KMS-11 (cell line): Measurements from ENCODE around the gene TSC22D4.
A peak's percentile ranks its signal among the peaks of the same experiment; 100 is the strongest.

Source experiments
- H2AFZ ChIP-seq: fragments of 200-600 bp; sonication (generic); 2 replicates; pipeline ENCODE4 v1.6.1; 2016; ENCODE audit warnings: antibody characterized with exemption, mixed run types, low read depth
- H3K27ac ChIP-seq: fragments of 200-600 bp; sonication (generic); 2 replicates; pipeline ENCODE4 v1.6.1; 2016; ENCODE audit warnings: mild to moderate bottlenecking, mixed run types
- H3K27me3 ChIP-seq: fragments of 200-600 bp; sonication (generic); 2 replicates; pipeline ENCODE4 v1.6.1; 2017; ENCODE audit warnings: mild to moderate bottlenecking, low read depth, mixed run types, moderate library complexity; ENCODE audit not compliant: insufficient read depth
- H3K36me3 ChIP-seq: fragments of 200-600 bp; sonication (generic); 2 replicates; pipeline ENCODE4 v1.6.1; 2017; ENCODE audit warnings: mild to moderate bottlenecking, mixed run types; ENCODE audit not compliant: insufficient read depth
- H3K4me1 ChIP-seq: fragments of 200-600 bp; sonication (generic); 2 replicates; pipeline ENCODE4 v1.6.1; 2016; ENCODE audit warnings: mild to moderate bottlenecking, low read depth, mixed run types; ENCODE audit not compliant: poor library complexity, severe bottlenecking
- H3K4me2 ChIP-seq: fragments of 200-600 bp; sonication (generic); 2 replicates; pipeline ENCODE4 v1.7.0; 2016; ENCODE audit warnings: mild to moderate bottlenecking, mixed run types
- H3K4me3 ChIP-seq: fragments of 200-600 bp; sonication (generic); IDR thresholded peaks from 2 replicates; pipeline ENCODE4 v1.6.1; 2017; ENCODE audit warnings: low read depth, low read length, mixed read lengths; ENCODE audit not compliant: insufficient read depth
- H3K79me2 ChIP-seq: fragments of 200-600 bp; sonication (generic); 2 replicates; pipeline ENCODE4 v1.6.1; 2016; ENCODE audit warnings: low read depth, mixed run types; ENCODE audit not compliant: insufficient read depth
- H3K9ac ChIP-seq: fragments of 200-600 bp; sonication (generic); 2 replicates; pipeline ENCODE4 v1.6.1; 2016; ENCODE audit warnings: mild to moderate bottlenecking, mixed run types
- H4K20me1 ChIP-seq: fragments of 200-600 bp; sonication (generic); 2 replicates; pipeline ENCODE4 v1.6.1; 2016; ENCODE audit warnings: mild to moderate bottlenecking, mixed run types; ENCODE audit not compliant: insufficient read depth
- CTCF ChIP-seq: fragments of 200-600 bp; sonication (generic); conservative IDR thresholded peaks from 2 replicates; pipeline ENCODE4 v1.6.1; 2017; ENCODE audit warnings: low read depth, mild to moderate bottlenecking, antibody characterized with exemption, low read length, moderate library complexity, mixed read lengths

TSC22D4 gene

DNA sequence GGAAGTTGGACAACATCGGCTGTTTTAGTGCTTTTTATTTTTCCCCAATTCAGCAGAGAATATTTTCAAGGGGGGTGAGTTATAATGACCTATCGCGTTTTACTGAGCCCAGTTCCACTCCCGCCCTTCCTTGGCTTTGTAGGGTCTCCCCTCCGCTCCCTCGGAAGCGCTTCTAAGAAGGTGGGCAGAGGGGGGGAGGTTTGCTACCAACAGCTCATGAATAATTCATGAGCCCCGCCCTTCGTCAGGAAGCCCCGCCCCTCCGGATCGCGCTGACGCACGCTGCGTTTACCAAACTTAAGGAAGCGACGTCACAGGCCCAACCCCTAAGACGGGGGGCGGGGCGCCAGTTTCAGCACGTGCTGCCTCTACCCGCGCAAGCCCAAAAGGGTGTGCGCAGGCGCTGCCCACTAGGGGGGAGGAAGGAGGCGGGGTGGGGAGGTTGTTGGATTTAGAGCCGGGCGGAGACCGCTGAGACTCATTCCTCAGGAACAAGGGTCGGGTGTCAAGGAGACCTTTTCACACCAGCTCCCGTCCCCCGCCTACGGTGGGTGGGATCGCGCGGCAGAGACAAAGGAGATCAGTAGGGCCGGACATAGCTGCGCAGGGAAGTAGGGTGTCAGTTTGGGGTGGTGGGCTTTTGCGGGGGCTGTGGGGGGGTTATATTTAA lies 49.9 kb downstream of the TSC22D4 start:
- peak overlapping the region; percentile 87 for H3K9ac ChIP-seq
- H3K79me2 ChIP-seq, result peaks cover 33% of the 10 kb centered on the region
- H3K27ac ChIP-seq, result peak overlapping the region; percentile 92
- H3K27me3 ChIP-seq, result no peaks in the 10 kb centered on the region
- peaks cover 34% of the 10 kb centered on the region for H3K4me1 ChIP-seq
- peaks cover 4% of the 10 kb centered on the region; the same call in 1 of the 2 replicates for H3K36me3 ChIP-seq
- no peaks in the 10 kb centered on the region for H4K20me1 ChIP-seq
- H3K4me3 ChIP-seq, result no peak overlapping the region
- H3K4me2 ChIP-seq, result peak overlapping the region; percentile 80; the same call in 1 of the 2 replicates
- peak; percentile 63 for TF ChIP-seq CTCF
- peak overlapping the region; percentile 88; the same call in 1 of the 2 replicates for H2AFZ ChIP-seq

GRCh38 chr7:100428199-100428966 lies 50.6 kb downstream of the TSC22D4 start, which contains the start of gene ZCWPW1:
Gene ZCWPW1, minus strand, starts transcription at chr7:100428703. Its CDS starts 8,054 bp downstream, at chr7:100420649.
- Histone ChIP-seq H3K27me3 (no peaks in the 10 kb centered on the region), H3K27ac (peak within 1 kb of the TSS; percentile 92), H2AFZ (peak within 1 kb of the TSS; percentile 88), H3K9ac (peak within 1 kb of the TSS; percentile 87), H3K4me3 (no peak within 1 kb of the TSS), H3K36me3 (no peaks in the 10 kb centered on the region; the same call in 1 of the 2 replicates), H3K4me1 (peaks cover 27% of the 10 kb centered on the region), H4K20me1 (no peaks in the 10 kb centered on the region), H3K79me2 (peaks cover 26% of the 10 kb centered on the region), H3K4me2 (peak within 1 kb of the TSS; percentile 80)
- TF ChIP-seq CTCF, result no peak

DNA sequence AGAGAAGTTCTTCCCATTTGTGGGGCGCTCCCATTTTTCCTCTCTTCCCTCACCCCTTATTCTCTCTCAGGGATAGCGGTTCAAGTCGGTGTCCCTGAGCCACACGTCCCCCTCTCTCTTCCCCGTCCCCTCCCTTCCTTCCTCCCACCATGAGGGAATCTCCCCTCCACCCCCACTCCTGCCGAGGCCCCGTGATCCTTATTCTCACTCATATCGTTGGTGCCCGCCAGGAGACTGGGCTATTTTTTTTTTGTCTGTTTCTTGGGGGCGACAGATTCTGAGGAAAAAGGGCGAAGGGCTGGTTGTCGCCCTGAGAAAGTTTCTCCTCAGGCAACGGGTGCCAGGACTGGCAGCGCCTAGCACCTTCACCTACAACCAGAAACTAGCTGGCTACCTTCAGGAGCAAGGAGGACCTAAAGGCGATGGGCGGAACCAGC lies 51.2 kb downstream of the TSC22D4 start:
- no peak overlapping the region for H3K27ac ChIP-seq
- H3K4me1 ChIP-seq, result peaks cover 27% of the 10 kb centered on the region
- H3K79me2 ChIP-seq, result peaks cover 26% of the 10 kb centered on the region
- TF ChIP-seq CTCF, result no peak
- no peak overlapping the region for H3K9ac ChIP-seq
- H3K4me2 ChIP-seq, result peak overlapping the region; percentile 80; the same call in 1 of the 2 replicates
- H3K4me3 ChIP-seq, result no peak overlapping the region
- no peaks in the 10 kb centered on the region for H3K27me3 ChIP-seq
- no peaks in the 10 kb centered on the region; the same call in 1 of the 2 replicates for H3K36me3 ChIP-seq
- H2AFZ ChIP-seq, result peak overlapping the region; percentile 88
- H4K20me1 ChIP-seq, result no peaks in the 10 kb centered on the region

DNA sequence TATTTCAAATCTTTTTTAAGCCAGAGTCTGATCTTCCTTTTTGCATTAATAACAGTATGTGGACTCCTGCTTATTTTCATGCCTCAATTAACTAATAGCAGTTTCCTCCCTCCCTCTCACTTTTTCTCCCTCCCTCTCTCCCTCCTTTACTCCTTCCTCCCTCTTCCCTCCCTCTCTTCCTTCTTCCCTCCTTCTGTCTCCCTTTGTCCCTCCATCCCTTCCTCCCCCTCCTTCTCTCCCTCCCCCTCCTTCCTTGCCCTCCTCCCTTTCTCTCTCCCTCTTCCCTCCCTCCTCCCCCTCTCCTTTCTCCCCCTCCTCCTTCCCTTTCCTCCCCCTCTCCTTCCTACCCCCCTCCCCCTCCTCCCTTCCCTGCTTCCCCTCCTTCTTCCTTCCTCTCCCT lies 52.5 kb downstream of the TSC22D4 start:
- no peak for TF ChIP-seq CTCF
- H3K27me3 ChIP-seq, result no peaks in the 10 kb centered on the region
- H3K79me2 ChIP-seq, result peaks cover 17% of the 10 kb centered on the region
- no peak overlapping the region for H3K27ac ChIP-seq
- no peak overlapping the region for H3K9ac ChIP-seq
- H3K36me3 ChIP-seq, result no peaks in the 10 kb centered on the region
- H2AFZ ChIP-seq, result no peak overlapping the region
- no peak overlapping the region for H3K4me3 ChIP-seq
- H4K20me1 ChIP-seq, result no peaks in the 10 kb centered on the region
- no peak overlapping the region for H3K4me2 ChIP-seq
- H3K4me1 ChIP-seq, result peaks cover 16% of the 10 kb centered on the region
